Right atrium auricular region (tissue), 2 donors: ENCODE data around the gene ASF1B. TPM values are rescaled to one million over a fixed set of nuclear protein-coding genes. Genes with fewer than 3 reads are reported as not detected.

Experiments used
- DNase-seq: peaks from one replicate; pipeline ENCODE4 v3.0.0-alpha.2; 2019; ENCODE audit warnings: low spot score
- H3K27ac ChIP-seq, 2 donors: fragments of 200-600 bp; sonication (generic); 1 replicate in 1 of 2; 2 replicates in 1 of 2; pipeline ENCODE4 v1.5.1; 2016 to 2019
- H3K27me3 ChIP-seq, 2 donors: fragments of 200-600 bp; sonication (generic); one replicate each; pipeline versions ENCODE4 v1.5.1 to v1.6.0; 2017 to 2019
- H3K36me3 ChIP-seq: fragments of 200-600 bp; sonication (generic); one replicate; pipeline ENCODE4 v1.5.1; 2016
- H3K4me1 ChIP-seq, 2 donors: fragments of 200-600 bp; sonication (generic); one replicate each; pipeline versions ENCODE4 v1.5.1 to v1.6.0; 2017 to 2019
- H3K4me3 ChIP-seq, 2 donors: fragments of 200-600 bp; sonication (generic); 1 replicate in 1 of 2; 2 replicates in 1 of 2; pipeline ENCODE4 v1.5.1; 2017 to 2019; ENCODE audit warnings: mild to moderate bottlenecking in 1 of 2, moderate library complexity in 1 of 2
- H3K9me3 ChIP-seq, 2 donors: fragments of 200-600 bp; sonication (generic); one replicate each; pipeline ENCODE4 v1.5.1; 2019
- total RNA-seq, 2 donors: library from RNA; depleted of rRNA; stranded (reverse); fragments of >200 nt; gene quantifications; one replicate each; pipeline ENCODE4 v1.1.0, GENCODE V29; 2016
- TF ChIP-seq, protein P1 (sequence below), 2 donors: fragments of 200-600 bp; sonication (generic); IDR thresholded peaks; one replicate each; pipeline ENCODE4 v1.5.1; 2019; ENCODE audit warnings: antibody characterized with exemption in 2 of 2

Gene ASF1B
- total RNA-seq, 2 donors from 2014 or later, result 0.43 to 1.4 TPM

DNA sequence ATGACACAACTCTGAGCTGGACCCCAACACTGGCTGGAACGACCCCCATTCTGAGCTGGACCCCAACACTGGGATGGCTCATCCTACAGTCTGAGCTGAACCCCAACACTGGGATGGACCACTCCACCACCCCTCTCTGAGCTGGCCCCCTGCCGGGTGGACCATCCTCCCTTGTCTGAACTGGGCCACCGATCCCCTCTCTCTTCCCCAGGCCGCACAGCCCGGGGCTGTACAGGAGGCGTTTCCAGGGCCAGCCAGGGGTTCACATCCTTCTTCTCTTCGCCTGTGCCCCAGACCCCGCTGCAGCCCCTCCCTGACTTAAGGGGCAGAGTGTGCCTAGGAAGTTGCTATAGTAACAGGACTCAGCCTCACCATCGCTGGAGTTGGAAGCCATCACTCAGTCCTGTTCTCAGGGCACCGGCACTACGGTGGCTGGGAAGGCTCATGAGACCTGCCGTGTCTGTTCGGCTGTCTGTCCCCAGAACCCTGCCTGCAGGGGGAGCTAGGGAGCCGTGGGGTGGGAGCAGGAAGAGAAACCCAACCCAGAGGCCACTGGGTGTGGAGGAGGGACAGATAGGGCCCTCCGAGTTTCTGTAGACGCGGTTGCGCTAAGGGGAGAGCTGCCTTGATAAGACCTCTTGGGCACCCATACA is 22.5 kb downstream of the ASF1B start:
- TF ChIP-seq, protein P1, sequence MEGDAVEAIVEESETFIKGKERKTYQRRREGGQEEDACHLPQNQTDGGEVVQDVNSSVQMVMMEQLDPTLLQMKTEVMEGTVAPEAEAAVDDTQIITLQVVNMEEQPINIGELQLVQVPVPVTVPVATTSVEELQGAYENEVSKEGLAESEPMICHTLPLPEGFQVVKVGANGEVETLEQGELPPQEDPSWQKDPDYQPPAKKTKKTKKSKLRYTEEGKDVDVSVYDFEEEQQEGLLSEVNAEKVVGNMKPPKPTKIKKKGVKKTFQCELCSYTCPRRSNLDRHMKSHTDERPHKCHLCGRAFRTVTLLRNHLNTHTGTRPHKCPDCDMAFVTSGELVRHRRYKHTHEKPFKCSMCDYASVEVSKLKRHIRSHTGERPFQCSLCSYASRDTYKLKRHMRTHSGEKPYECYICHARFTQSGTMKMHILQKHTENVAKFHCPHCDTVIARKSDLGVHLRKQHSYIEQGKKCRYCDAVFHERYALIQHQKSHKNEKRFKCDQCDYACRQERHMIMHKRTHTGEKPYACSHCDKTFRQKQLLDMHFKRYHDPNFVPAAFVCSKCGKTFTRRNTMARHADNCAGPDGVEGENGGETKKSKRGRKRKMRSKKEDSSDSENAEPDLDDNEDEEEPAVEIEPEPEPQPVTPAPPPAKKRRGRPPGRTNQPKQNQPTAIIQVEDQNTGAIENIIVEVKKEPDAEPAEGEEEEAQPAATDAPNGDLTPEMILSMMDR (IDR thresholded peaks at IDR 0.05), result no peak
- no peak for DNase-seq
- Histone ChIP-seq H3K27ac (peak overlapping the region; percentile 92 to 96), H3K4me1 (peaks cover 0 to 74% of the 10 kb centered on the region in 2 donors), H3K36me3 (peaks cover 4% of the 10 kb centered on the region), H3K9me3 (no peaks in the 10 kb centered on the region), H3K27me3 (no peaks in the 10 kb centered on the region), H3K4me3 (peak overlapping the region in 1 of 2 donors; percentile 35)

DNA sequence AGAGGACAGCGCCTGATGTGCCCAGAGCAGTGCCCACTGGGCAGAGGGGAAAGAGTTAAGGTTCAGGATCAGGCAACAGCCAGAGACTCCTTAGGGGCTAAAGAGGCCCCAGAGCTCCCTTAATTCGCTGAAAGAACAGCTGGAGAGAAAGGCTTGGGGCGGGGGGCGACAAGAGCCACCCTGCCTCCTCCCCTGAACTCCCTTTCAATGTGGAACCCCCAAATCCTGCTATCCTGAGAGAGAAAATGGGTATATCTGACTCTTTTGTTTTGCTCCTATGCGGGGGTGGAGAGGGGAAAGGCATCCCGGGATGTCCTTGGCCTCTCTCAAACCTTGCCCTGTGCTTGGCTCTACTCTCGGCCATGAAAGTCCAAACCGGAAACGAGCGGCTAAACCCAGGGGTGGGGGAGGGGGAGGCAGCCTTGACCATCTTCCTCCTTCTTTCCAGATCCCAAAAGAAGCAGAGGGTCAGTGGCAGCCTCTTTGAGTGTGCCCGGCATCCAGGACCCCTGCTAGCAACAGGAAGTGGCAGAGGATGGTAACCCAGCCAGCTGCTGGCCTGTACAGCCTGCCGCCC is 23.5 kb downstream of the ASF1B start:
- Histone ChIP-seq H3K27ac (peak overlapping the region; percentile 92 to 96), H3K9me3 (no peaks in the 10 kb centered on the region), H3K36me3 (peaks cover 4% of the 10 kb centered on the region), H3K4me1 (peaks cover 0 to 73% of the 10 kb centered on the region in 2 donors), H3K27me3 (no peaks in the 10 kb centered on the region), H3K4me3 (peak overlapping the region; percentile 15 to 35)
- TF ChIP-seq, protein P1 (IDR thresholded peaks at IDR 0.05), result no peak
- DNase-seq, result peak; percentile 64

DNA sequence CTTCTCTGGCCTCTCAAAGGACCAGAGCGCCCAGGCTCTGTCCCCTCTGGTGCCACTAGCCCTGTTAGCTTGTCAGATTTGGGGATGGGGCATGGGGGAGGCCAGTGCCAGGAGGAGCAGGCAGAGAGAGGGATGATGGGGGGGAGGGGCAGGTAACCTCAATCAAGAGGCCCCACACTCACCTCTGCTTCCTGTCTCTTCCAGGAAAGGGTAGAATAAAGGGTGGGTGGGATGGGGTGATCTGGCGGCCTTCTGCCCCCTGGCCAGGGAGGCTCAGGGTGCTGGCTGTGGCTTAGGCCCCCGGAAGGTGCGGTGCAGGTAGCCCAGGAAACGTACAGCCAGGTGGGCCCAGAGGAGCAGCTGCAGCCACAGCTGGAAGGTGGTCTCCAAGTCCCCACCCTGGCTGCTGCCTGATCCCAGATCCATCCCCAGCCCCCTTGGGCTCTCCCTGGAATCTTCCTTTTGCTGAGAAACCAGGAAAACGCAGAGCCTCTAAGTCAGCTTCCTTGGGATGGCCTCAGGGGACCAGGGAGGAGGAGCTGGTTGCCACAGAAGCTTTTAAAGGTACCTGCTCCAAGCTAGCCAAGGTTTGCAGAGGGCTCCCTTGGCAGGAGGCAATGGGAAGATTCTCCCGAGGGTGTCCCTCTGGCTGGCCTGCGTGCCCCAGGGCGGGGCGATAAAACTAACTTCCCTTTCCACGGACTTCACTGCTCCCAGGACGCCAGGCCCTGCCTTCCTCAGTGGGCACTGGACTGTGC is 24.2 kb downstream of the ASF1B start:
- peak overlapping the region; percentile 15 to 35 for H3K4me3 ChIP-seq
- peaks cover 0 to 80% of the 10 kb centered on the region in 2 donors for H3K4me1 ChIP-seq
- peak overlapping the region; percentile 92 to 96 for H3K27ac ChIP-seq
- peaks cover 4% of the 10 kb centered on the region for H3K36me3 ChIP-seq
- TF ChIP-seq, protein P1 (IDR thresholded peaks at IDR 0.05), result no peak
- DNase-seq, result peak; percentile 67
- H3K27me3 ChIP-seq, result no peaks in the 10 kb centered on the region
- H3K9me3 ChIP-seq, result no peaks in the 10 kb centered on the region

DNA sequence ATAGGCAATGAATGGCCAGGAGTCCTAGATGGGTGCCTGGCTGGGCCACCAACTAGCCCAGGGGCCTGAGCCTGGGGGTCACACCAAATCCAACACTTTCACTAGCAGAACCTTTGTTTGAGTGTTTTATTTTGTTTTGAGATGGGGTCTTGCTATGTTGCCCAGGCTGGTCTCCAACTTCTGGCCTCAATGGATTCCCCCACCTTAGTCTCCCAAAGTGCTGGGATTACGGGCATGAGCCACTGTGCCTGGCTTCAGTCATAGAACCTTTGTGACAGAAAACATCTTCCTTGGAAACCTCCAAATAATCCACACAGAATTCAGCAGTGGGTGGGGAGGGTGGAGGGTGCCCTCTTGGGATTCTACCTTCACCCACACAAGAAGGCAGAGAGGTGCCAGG is 24.9 kb downstream of the ASF1B start:
- no peaks in the 10 kb centered on the region for H3K9me3 ChIP-seq
- H3K4me1 ChIP-seq, result peaks cover 0 to 79% of the 10 kb centered on the region in 2 donors
- no peak for DNase-seq
- peak overlapping the region; percentile 92 to 96 for H3K27ac ChIP-seq
- no peaks in the 10 kb centered on the region for H3K27me3 ChIP-seq
- H3K4me3 ChIP-seq, result no peak overlapping the region
- TF ChIP-seq, protein P1 (IDR thresholded peaks at IDR 0.05), result no peak
- peaks cover 4% of the 10 kb centered on the region for H3K36me3 ChIP-seq

DNA sequence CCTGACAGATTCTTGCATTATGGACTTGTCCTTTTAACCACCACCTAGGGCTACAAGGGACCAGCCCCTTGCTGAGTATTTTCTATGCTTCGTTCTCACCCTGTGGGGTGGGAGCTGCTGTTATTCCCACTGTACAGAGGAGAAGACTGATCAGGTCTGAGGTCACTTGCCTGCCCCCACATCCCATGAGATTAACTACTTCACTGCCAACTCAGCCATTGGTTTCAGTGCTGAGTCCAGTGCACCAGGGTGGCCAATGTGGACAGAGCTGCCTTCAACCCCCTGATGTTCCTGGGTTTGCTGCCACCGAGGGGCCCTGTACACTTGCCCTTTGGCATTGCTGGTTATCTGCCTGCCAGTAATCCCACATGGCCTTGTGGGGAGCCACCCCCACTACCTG is 25.7 kb downstream of the ASF1B start:
- Histone ChIP-seq H3K36me3 (peaks cover 12% of the 10 kb centered on the region), H3K9me3 (no peaks in the 10 kb centered on the region), H3K27me3 (no peaks in the 10 kb centered on the region), H3K4me1 (peaks cover 0 to 71% of the 10 kb centered on the region in 2 donors), H3K27ac (peak overlapping the region; percentile 62 to 91), H3K4me3 (no peak overlapping the region)
- TF ChIP-seq, protein P1 (IDR thresholded peaks at IDR 0.05), result no peak
- no peak for DNase-seq
